GM19351 (cell line): ENCODE measurements around the gene SORCS1.

ENCODE experiments used
- ATAC-seq: cut with Tn5 transposase; IDR thresholded peaks from one replicate; pipeline ENCODE4 v1.9.1; 2021; ENCODE audit warnings: mild to moderate bottlenecking, moderate library complexity; ENCODE audit not compliant: unreplicated experiment

Gene SORCS1

DNA sequence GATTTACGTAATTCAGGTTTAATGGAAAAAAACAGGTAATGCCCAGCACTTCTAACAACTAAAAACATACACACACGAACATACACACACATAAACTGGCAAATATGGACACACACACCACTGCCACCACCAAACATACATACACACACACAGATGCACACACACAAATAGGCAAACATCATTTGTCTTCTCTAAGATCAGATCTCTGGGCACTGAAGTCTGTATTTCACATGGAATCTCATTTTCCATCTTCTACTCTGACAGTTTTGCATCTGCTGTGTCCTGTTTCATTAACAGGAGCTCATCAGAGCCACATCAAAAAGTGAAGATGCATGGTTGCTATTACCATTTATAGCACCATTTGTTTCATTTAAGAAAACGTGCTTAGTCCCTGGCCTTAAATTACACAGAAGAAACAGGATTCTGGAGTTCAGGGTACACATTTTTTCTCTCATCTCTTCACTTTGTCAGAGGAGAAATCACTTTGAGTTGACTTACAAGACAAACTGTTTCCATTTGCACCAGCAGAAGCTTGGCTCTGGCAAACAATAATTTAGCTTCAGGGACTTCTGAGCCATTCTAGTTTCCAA is 165.3 kb downstream of the SORCS1 start:
- no peak for ATAC-seq

GRCh38 chr10:106997721-106998120 is 166.8 kb downstream of the SORCS1 start:
- no peak for ATAC-seq

GRCh38 chr10:106996510-106996909 is 168.0 kb downstream of the SORCS1 start:
- no peak for ATAC-seq

- no peak for ATAC-seq
Measured at GRCh38 chr10:106992055-106992454, 172.5 kb downstream of the SORCS1 start.

DNA sequence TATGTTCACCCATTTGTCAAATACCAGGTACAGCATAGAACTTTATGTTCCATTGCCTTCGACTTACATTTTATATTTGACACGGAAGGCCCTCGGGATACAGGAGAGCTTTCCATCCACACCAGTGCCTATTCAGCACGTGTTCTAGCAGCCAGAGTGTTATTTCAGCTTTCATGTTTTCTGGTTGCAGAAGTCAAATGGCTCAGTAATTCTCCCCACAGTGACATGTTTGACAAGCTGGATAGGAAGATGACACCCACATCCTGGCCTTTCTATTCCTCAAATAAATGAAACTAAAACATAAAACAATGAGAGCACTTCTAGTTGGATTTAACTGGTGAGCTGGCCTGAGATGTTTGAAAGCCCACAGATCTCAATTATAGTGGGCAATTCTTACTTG is 173.4 kb downstream of the SORCS1 start:
- ATAC-seq, result no peak

DNA sequence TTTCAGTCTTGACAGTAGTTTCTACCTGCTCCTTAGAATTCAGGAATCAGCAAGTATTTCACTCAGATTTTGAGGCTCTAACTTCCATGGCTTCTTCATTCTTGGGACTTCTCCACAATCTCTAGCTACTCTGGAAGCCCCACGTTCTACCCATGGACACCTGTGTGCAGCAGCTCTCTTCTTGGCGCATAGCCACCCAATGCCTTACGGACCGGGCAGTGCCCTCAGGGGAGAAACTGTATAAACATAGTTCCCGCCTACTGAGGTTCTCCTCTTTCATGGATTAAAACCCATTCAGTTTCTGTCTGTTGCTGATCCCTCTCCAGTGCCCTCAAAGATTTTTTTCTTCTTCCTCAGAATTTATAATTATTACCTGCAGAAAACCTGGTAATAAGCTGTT is 177.1 kb downstream of the SORCS1 start:
- ATAC-seq, result no peak

GRCh38 chr10:106982268-106982667 is 182.2 kb downstream of the SORCS1 start:
- ATAC-seq, result no peak

DNA sequence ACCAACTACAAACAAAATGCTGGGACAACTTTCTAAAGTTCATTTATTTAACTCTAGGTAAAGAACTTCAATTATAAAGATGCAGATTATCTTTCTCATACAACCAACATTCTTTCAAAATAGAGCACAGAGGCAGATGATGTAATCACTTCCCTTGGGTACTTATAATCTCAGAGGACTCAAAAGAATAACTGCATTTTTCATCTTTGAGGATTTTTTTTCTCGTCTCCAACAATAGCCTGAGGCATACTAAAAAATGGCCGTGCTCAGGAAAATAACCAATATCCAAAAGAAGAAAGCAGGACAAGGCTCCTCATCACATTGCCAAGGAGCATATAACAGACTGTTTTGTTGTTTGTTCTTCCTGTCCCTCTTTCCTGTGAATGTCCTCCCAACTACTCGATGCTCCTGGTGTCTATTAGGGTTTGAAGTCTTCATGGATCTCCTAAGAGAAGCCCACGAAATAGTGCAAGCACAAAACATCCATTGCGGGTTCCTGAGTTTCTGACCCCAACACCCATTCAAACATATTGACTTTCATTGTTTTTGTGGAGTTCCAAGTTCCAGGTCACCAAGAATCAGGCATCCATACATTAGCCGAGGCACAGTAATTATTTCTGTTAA is 182.9 kb downstream of the SORCS1 start:
- ATAC-seq, result no peak

DNA sequence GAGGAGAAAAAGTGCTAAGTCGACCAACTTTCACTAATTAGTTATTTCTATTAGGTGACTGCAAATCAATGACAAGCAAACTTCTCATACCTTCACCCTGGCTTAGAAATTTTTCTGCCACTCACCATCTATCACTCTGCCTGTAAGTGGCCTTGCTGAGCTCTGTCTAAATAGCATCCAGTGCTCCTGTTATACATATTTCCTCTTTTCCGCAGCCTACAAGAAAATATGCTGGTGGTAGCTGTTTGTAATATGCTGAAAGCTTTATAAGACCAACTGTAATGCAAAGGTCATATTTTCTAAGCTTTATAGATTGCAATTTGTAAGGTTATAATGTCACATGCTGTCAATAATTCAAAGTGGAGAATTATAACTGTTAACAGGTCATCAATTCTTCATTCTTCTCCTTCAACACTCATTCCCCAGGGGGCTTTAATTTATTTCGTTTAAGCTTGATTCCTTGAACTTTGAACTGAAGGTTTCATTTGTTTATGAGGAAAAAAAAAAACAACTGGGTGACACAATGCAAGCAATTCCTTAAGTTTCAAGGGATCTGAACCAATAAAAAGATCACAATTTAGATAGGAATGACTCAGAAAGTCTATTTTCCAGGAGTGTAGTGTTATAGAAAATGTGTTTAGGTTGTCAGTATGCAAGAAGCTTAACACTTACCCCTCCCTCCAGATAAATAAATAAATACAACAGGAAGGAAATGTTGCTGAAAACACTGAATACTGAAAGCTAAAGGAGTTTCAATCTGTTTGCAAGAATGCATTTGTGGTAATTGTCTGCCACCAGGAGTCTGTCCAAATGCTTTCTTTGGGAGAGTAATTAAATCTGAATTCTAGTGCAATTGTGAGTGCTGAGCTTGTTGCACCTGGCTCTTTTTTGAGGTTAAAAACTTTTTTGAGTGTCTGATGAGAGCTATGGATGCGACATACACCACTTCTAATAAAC is 183.7 kb downstream of the SORCS1 start:
- peak; percentile 89 for ATAC-seq

- ATAC-seq, result no peak
Measured at GRCh38 chr10:106978756-106979155, 185.8 kb downstream of the SORCS1 start.

GRCh38 chr10:106973716-106974115 is 190.8 kb downstream of the SORCS1 start:
- no peak for ATAC-seq

- no peak for ATAC-seq
Measured at GRCh38 chr10:106973288-106973687, 191.2 kb downstream of the SORCS1 start.

GRCh38 chr10:106972381-106972780 is 192.1 kb downstream of the SORCS1 start:
- ATAC-seq, result no peak

- ATAC-seq, result no peak
Measured at GRCh38 chr10:106971411-106971831, 193.1 kb downstream of the SORCS1 start.

GRCh38 chr10:106967452-106967851 is 197.1 kb downstream of the SORCS1 start:
- no peak for ATAC-seq

DNA sequence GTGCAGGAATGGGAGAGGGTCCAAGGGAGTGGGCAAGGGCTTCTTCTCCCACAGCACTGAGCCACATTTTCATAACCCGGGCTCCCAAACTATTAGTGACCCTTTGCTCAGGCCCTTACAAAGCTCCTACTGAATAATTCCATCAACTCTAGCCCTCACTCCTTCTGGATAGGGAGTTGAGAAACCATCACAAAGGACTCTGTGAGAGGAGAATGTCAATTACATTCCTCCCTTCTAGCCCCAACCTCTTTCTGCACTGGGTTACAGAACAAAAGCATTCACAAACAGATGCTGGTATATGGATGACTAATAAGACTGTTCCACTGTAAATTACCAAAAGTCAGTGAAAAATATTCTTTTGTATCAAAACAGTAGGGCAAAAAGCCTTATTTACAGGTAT is 203.7 kb downstream of the SORCS1 start:
- no peak for ATAC-seq

- ATAC-seq, result peak; percentile 66
Measured at GRCh38 chr10:106959521-106959920, 205.0 kb downstream of the SORCS1 start.

DNA sequence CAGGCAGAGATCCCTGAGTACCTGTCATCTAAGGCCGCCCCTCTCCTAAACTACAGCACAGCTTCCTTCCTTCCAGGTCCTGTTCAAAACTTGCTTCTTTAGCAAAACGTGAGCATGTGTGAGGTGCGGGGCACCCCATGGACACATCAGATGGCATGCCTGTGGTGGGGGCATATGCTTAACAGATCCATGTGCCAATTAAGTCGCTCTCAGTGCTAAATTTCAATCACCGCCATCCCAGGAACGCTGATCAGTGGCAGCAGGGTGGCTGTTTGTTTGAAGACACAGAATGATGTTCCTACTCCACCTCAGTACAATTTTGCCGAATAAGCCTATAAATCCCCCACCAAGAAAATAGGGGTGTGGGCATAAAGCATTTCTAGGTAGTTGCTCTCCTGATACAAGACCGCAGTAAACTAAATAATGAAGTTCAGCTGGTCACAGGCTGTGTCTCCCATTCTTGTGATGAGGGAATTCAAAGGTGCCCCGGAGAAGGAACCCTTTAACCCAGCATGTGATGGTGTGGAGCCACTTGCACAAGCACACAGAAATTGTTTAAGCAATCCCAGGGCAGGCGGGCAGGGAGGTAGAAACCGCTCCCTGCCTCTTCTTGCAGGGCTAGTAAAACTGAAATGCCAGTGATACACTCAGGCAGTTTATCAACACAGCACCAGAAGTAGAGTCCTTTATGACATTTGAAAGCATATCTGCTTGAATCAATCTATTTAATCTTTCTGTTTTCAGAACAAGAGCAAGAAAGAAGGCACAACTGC is 205.7 kb downstream of the SORCS1 start:
- ATAC-seq, result no peak

DNA sequence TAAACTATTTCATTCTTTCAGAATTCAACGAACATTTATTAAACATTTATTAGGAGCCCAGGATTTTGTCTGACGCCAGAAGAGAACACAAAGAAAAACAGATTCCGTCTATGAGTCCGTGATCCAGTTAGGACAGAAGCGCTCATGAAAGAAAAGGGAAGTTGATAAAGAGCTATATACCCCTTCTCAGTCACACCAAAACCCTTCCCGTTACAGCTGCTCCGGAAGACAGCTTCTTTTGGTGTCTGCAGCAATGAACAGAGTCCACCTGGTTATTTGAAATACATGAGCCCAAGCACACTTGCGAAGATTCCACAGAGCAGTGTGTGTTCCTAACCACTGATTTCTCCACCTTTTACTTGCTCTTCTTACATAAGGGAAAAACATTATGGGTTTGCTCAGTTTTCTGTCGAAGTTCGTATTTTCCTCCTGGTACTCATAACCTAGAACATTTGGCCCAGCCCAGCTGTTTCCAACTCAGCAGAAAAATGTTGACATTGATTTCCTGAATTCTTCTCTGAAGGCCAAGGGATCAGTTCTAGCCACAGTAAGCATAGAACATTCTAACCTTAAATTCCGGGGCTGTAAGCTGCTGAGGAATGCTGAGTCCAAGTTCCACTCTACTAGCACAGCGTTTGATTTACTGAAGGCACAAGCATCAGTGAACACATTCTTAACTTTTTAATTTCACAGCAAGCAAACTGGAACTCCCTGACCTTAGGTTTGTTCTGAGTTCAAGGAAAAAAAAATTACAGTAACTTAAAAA is 206.5 kb downstream of the SORCS1 start:
- ATAC-seq, result peak; percentile 35

- no peak for ATAC-seq
Measured at GRCh38 chr10:106956216-106956915, 208.1 kb downstream of the SORCS1 start.
